Measurements from ENCODE around the gene SCCPDH.

- TF ChIP-seq GATA3 (IDR thresholded peaks at IDR 0.05; ENCODE audit: low read depth, low read length), result no peak
- no peak for TF ChIP-seq GATA2 (IDR thresholded peaks at IDR 0.05; ENCODE audit: low read depth, low read length)
Observed at GRCh38 chr1:246755419-246755818, 31.2 kb downstream of the SCCPDH start.
